Ureter (tissue), 1 donor: ENCODE measurements around the gene GRIN3B. TPM values are rescaled to one million over a fixed set of nuclear protein-coding genes. Genes with fewer than 3 reads are reported as not detected.

Source experiments
- DNase-seq: peaks from one replicate; pipeline ENCODE4 v3.0.0-alpha.2; 2020; ENCODE audit warnings: low spot score
- total RNA-seq: library from RNA; stranded (reverse); gene quantifications from one replicate; pipeline ENCODE4 v1.2.4, GENCODE V29; 2023
- donor health status: DM: yes; HTN: yes; CAD: no.

The GRIN3B gene
- total RNA-seq, 1 donor from 2014 or later, result not detected

GRCh38 chr19:964116-964520 is 36.1 kb upstream of the GRIN3B start:
- no peak for DNase-seq

- no peak for DNase-seq
Measured at GRCh38 chr19:964761-965694, 35.2 kb upstream of the GRIN3B start.

DNA sequence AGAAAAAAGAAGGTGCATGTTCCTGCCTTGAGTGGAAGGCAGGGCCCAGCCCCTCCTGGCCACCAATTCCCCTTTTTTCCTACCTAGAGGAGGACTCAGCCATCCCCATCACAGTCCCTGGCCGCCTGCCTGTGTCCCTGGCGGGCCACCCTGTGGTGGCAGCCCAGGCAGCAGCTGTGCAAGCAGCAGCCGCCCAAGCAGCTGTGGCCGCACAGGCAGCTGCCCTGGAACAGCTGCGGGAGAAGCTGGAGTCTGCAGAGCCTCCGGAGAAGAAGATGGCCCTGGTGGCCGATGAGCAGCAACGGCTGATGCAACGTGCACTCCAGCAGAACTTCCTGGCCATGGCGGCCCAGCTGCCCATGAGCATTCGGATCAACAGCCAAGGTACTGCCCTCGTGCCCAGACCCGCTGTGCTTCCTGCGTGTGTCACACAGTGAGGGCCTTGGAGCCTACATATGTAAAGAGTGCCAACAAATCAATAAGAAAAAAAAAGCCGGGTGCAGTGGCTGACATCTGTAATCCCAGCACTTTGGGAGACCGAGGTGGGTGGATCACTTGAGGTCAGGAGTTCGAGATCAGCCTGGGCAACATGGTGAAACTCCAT is 33.6 kb upstream of the GRIN3B start:
- DNase-seq, result no peak

DNA sequence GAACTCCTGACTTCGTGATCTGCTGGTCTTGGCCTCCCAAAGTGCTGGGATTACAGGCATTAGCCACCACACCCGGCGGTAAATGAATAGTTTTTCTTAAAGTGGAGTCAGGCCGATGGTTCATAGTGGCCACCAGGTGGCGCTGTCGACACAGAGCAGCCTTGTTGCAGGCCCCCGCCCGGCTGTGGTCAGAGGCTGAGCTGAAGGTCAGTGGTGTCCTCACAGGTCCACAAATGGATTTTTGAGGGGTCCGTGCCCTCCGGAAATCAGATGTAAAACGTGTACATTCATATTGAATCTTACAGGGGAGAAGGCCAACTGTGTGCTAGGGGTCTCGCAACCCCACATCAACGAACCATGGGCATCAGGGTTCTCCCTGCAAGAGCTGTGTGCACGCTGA is 29.5 kb upstream of the GRIN3B start:
- no peak for DNase-seq

GRCh38 chr19:971795-972194 is 28.4 kb upstream of the GRIN3B start:
- DNase-seq, result no peak

DNA sequence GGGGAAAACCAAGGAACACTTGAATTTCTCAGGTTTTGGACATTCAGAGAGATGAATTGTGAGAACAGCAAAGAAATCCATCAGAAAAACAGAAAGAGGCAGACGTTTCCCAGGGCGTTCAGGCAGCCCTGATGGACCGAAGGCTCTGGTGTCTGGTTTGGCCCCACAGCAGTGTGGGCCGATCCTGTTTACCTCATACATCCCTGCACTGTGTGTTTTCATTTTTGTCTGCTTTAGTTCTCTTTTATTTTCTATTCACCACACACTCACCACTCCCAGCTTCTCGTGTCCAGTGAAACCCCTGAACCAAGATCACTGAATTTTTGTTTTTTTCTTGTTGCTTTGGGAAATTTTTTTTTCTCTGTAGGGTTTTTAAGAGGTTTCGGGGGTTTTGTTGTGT is 27.9 kb upstream of the GRIN3B start:
- no peak for DNase-seq

DNA sequence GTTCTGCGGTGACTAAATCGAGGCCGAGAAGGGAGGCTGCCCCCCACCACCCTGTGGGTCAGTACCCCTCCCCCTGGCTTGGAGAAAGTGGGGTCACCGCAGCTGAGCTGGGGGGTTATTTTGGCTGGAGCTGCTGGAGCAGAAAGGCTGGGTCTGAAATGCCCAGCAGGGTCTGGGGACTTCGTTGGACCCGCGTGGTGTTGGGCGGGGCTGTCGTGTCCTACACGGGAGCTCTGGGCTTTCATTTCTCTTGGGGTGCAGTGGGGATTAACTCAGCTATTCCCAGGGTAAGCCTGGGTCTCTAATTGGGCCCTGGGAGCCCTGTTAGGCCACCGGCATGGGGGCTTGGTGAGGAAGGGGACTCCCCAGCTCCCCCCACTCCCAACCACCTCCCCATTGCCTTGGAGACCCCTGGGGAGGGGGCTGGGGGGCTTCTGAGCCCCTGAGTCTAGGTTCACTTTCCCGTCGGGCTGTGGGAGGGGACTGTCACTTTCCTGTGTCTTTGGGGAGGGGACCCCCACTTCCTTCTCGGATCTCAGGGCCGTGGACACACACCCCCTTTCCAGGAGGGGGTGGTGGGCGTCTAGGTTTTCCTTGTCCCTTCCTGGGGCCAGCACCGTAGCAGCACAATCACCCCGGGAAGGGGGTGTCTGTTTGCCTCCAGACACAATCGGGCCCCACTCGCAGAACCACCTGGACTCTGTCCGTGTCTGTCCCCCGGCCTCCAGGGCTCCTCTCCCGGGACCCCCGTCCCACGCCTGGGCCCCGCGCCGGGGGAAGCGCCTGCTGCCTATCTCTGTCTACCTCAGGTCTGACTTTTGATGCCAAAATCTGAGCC is 26.3 kb upstream of the GRIN3B start:
- no peak for DNase-seq

DNA sequence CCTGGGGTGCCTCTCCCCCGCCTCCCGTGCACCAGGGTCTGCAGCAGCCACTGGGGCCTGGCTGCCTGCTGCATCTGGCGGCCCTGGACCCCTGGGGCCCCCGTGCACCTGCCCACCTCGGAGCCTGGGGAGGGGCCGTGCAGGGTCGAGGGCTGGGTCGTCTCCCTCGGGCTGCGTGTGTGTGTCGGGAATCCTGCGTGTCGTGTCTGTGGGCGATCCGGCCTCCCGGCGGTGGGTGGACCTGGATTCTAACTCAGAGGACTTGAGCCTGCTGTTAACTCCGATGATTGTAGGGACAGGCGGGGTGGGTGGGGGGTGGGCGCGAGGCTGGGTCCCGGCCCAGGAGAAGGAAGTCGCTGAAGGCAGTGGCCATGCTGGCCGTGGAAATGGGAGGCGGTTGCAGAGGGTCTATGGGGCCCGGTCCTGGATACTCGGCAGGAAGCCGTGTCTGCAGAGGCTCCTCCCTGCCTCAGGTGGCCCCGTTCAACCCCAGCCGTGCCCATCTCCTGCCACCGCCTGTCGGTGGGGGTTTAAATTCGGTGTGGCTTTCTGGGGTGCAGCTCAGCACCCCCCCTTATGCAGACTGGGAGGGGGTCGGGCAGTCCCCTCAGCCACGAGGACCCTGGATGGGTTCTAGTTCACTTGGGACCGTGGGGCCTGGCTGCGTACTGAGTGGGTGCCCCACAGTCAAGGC is 25.5 kb upstream of the GRIN3B start:
- no peak for DNase-seq

GRCh38 chr19:976476-976875 is 23.7 kb upstream of the GRIN3B start:
- no peak for DNase-seq

GRCh38 chr19:977058-977464 is 23.2 kb upstream of the GRIN3B start:
- DNase-seq, result no peak

DNA sequence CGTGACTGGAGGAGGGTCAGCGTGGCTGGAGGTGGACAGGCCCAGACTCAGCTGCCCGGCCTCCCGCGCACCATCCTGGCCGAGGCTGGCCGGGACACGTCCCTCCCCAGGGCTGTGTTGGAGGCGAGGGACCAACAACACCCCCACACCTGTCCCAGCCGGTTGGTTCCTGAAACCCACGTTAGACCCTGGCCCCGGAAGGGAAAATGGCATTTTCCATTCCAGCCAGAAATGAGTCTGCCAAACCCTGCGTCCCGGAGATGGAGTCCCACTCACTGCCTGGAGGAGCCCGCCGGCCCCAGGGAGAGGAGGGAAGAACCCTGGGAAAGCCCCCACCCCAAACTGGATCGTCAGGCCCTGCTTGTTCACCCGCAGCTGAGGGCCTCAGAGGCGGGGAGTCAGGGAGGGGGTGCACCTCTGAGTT is 20.9 kb upstream of the GRIN3B start:
- no peak for DNase-seq

DNA sequence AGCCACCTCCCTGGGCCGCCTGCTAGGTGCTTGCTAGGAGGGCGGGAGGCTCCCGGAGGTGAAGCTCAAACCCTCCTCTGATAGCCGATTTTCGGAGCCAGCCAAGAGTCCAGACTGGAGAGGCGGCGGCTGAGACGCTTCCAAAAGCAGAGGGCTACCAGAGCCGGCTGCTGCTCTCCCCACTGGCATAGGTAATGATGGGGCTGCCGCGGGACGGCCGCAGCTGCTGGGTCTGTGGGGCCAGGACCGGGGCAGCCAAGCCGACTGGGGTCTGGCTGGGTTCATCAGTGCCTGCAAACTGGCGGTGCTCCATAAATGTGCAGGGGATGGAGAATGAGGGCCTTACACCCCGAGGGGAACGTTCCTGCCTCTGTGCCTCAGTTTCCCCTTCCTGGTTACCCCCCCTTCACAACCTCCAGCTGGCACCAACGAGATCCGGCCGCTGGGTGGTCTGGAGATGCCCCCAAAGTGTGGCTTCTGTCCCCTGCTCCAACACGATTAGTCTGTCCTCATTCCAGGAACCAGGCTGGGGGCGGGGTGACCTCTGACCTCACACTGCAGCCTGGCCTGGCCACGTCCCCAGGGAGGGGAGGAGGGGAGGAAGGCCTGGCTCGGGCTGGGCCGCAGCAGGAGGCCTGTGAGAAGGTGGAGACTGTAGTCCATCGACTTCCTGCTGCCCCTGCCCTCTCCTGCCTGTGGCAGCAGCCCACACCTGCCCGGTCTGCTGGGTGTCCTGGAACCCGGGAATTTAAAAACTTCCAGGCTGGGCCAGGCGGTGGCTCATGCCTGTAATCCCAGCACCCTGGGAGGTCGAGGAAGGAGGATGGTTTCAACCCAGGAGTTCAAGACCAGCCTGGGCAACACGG is 19.9 kb upstream of the GRIN3B start:
- no peak for DNase-seq

GRCh38 chr19:982567-983170 is 17.6 kb upstream of the GRIN3B start:
- DNase-seq, result peak; percentile 62

DNA sequence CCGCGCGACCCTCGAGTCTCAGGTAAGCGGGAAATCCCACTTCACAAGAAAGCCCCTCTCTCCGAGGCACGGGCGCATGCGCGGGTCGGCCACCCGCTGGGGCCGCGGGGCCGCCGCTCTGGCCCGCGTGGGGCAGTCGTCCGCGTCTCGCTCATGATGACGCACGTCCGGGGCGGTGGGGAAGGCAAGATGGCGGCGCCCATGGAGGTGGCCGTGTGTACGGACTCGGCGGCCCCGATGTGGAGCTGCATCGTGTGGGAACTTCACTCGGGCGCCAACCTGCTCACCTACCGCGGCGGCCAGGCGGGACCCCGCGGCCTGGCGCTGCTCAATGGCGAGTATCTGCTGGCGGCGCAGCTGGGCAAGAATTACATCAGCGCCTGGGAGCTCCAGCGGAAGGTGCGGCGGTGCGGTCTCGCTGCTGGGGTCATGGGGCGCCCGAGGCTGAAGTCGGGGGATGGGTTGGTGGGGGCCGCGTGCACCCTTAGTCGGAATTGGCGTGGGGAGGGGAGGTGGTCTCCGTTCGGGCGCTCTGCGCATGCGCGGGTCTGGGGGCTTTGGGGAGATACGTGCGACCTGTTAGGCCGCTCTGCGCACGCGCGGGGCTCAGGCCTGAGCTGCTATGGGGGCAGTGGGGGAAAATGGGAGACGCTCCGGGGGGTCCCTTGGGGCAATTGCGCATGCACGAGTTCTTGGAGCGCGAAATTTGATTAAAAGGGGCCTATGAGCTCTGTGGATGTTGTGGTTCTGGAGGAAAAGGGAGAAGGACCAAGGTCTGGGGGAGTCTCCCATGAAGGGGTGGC is 15.9 kb upstream of the GRIN3B start, which contains the start of gene WDR18:
Gene WDR18, plus strand, starts transcription at position 181 of the 803 bp plus-strand sequence. Its CDS starts 9 bp downstream, at position 190.
- peak; percentile 93 for DNase-seq

GRCh38 chr19:986083-986482 is 14.1 kb upstream of the GRIN3B start:
- no peak for DNase-seq

DNA sequence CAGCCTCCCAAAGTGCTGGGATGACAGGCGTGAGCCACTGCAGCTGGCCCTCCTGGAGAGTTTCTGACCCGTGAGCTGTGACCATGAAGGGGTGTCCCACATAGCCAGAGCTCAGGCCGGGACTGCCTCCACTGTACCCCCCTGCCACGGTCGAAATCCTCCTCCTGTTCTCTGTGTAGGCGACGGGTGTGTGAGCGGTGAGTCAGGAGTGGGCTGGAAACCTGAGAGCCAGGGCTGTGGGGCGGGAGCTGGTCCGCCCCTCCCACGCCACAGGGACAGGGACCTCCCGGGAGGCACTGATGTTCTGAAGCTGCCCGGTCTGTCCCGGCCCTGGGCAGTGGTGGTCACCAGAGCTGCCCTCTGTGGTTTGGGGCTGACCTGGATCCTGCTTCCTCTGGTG is 12.1 kb upstream of the GRIN3B start:
- no peak for DNase-seq

DNA sequence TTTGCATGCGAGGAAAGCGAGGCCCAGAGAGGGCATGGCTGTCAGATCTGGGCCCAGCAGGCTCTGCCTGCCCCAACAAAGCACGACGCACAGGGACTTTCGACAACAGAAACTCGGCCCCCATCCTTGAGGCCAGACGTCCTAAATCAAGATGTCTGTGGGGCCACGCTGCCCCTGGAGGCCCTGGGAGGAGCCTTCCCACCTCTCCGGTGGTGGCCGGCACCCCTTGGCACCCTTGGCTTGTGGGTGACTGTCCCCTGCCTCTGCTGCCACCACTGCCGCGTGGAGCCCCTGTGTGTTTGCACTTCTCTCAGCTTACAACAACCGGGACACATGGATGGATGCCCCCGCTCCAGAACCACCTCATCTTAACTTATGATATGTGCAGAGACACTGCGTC is 11.7 kb upstream of the GRIN3B start:
- no peak for DNase-seq

DNA sequence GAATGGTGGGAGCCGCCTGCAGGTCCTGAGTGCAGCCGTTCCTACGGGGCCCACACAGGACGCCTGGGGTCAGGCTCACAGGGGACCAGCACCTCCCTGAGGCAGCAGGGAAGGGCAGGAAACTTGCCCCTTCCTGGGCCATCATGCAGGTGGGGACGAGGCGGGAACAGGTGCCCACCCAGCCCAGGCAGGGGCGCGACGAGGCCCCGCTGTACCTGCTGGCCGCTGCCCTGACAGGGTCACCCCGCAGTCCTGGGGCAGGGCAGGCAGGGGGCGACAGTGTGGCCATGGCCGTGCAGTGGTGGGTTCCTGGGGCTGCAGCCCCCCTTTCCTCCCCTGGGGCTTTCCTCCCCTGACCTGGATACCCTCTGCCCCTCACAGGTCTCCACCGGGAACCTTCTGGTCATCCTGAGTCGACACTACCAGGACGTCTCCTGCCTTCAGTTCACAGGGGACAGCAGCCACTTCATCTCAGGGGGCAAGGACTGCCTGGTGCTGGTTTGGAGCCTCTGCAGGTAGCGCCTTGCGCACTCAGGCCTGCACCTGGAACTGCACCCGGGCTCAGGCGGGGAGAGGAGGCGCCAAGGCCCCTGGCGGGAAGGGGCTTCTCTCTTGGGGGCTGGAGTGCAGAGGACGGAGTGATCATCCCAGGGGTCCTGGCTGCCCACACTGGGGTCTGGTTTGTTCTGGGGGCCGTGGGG is 10.7 kb upstream of the GRIN3B start:
- no peak for DNase-seq

GRCh38 chr19:990119-990571 is 10.1 kb upstream of the GRIN3B start:
- DNase-seq, result no peak
